Stomach (tissue), 9 donors: ENCODE data around the gene GOSR1. TPM values are rescaled to one million over a fixed set of nuclear protein-coding genes. Genes with fewer than 3 reads are reported as not detected.
A peak's percentile ranks its signal among the peaks of the same experiment; 100 is the strongest.
"Not testable (repeated sequence)": the region's sequence is repeated elsewhere in the genome, so short reads cannot be mapped to it uniquely, and the experiment has no call there.

Experiments used
- DNase-seq, 2 donors: peaks; one replicate each; pipeline versions ENCODE4 v3.0.0 to v3.0.0-alpha.2; 2013 to 2019
- H3K27ac ChIP-seq, 5 donors: fragments of 200-600 bp in 4 of 5; sonication (generic) in 4 of 5; one replicate each; pipeline ENCODE4 v1.5.1; 2013 to 2019; ENCODE audit warnings: mild to moderate bottlenecking in 1 of 5, moderate library complexity in 1 of 5
- H3K27me3 ChIP-seq, 3 donors: fragments of 200-600 bp; sonication (generic); one replicate each; pipeline ENCODE4 v1.5.1; 2017 to 2019; ENCODE audit warnings: mixed run types in 1 of 3
- H3K36me3 ChIP-seq, 4 donors: fragments of 200-600 bp; sonication (generic); 1 replicate in 3 of 4; 2 replicates in 1 of 4; pipeline ENCODE4 v1.5.1; 2016 to 2019
- H3K4me1 ChIP-seq, 4 donors: fragments of 200-600 bp; sonication (generic); one replicate each; pipeline ENCODE4 v1.5.1; 2016 to 2019
- H3K4me3 ChIP-seq, 4 donors: fragments of 200-600 bp; sonication (generic) in 3 of 4; one replicate each; pipeline ENCODE4 v1.5.1; 2016 to 2019; ENCODE audit warnings: mild to moderate bottlenecking in 1 of 4
- H3K9me3 ChIP-seq, 4 donors: fragments of 200-600 bp; sonication (generic); one replicate each; pipeline ENCODE4 v1.5.1; 2016 to 2019
- EP300 ChIP-seq: sonication (generic); formaldehyde crosslinking; IDR thresholded peaks from one replicate; pipeline ENCODE4 v1.6.1; 2017; ENCODE audit warnings: antibody characterized with exemption
- POLR2A ChIP-seq, 4 donors: fragments of 450-650 bp; IDR thresholded peaks; one replicate each; pipeline ENCODE4 v1.6.1; 2016; ENCODE audit warnings: antibody characterized with exemption in 4 of 4, control low read depth in 2 of 4, mild to moderate bottlenecking in 1 of 4, moderate library complexity in 1 of 4
- POLR2AphosphoS5 ChIP-seq, 3 donors: sonication (generic); formaldehyde crosslinking; IDR thresholded peaks; one replicate each; pipeline ENCODE4 v1.6.1; 2016; ENCODE audit warnings: antibody characterized with exemption in 3 of 3
- WGBS, 5 donors: extraction: QIAGEN DNeasy Blood & Tissue Kit in 3 of 5; methylation state at CpG; one replicate each; pipeline versions ENCODE4 v1.1.5 to v1.1.7; 2013 to 2018; 5-methylcytosine and 5-hydroxymethylcytosine counted together
- intact Hi-C: fragments of 100-400 bp; cut with DNase I; formaldehyde crosslinking; loops from one replicate; pipeline ENCODE4 v1.15.1; 2023; ENCODE audit warnings: low total_unique reads
- polyA plus RNA-seq, 3 donors: library from polyadenylated mRNA; stranded (reverse); fragments of 200-250 nt; gene quantifications; one replicate each; pipeline ENCODE4 v1.2.3, GENCODE V29; 2013
- total RNA-seq, 5 donors: library from RNA; depleted of rRNA; stranded (reverse); fragments of >200 nt; gene quantifications; one replicate each; pipeline versions ENCODE4 v1.1.0 to v1.2.3, GENCODE V29; 2014 to 2016
- TF ChIP-seq, protein P1 (sequence below), 7 experiments: fragments of 450-650 bp in 4 of 7; fragments of 200-600 bp in 3 of 7; sonication (generic) in 3 of 7; IDR thresholded peaks; one replicate each; pipeline ENCODE4 v1.5.1; 2016 to 2019; ENCODE audit warnings: antibody characterized with exemption in 7 of 7, control low read depth in 2 of 7, mild to moderate bottlenecking in 1 of 7
- donor health status: healthy with polysubstance abuse.
- donor health status: Bipolar disorder and iron deficiency.
- donor health status: healthy.

The GOSR1 gene
- total and polyA plus RNA-seq, 8 donors, result 7.0 to 45.5 (median 13.0) TPM

DNA sequence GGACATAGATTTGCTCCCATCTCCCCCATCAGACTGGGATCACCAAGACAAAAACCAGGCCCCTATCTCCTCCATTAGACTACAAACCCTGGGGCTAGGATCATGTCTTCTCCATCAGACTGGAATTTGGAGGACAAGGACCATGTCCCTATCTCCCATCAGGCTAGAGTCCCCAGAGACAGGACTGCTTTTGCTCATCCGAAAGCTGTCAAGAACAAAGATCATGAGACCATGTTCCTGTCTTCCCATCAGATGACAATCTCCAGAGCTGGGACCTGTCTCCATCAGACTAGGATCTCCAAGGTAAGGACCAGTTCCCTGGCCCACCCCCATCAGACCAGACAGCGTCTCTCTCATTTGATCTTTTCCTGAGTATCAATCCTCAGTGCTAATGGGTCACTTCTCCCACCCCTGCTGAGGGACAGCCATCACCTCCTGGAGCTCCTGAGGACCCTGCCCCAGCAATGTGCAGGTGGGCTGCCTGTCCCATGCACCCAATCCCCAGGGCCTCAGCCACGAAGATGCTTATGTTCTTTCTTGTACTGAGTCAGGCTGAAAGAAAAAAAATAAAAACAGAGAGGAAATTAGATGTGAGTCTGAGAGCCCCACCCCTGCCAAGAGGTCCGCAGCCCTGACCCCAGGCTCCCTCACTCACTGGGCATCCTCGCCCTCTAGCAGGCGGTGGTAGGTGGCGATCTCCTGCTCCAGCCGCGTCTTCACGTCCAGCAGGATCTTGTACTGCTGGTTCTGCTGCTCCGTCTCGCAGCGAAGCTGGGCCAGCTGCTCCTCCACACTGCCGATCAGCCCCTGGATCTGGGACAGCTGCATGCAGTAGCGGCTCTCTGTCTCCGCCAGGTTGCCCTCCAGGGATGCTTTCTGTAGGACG lies 90.3 kb downstream of the GOSR1 start:
- no peaks in the 10 kb centered on the region for H3K36me3 ChIP-seq
- H3K27ac ChIP-seq, result no peak overlapping the region
- no peaks in the 10 kb centered on the region for H3K9me3 ChIP-seq
- H3K4me3 ChIP-seq, result no peak overlapping the region
- DNase-seq, result peak in 1 of 2 donors; percentile 7
- no peak for TF ChIP-seq POLR2AphosphoS5 (IDR thresholded peaks at IDR 0.05)
- WGBS, 5 donors, result 74 to 82% (median 80%) methylated on average over 17 of the region's 17 CpGs
- intact Hi-C loops, result no loop called here
- peaks cover 0 to 42% (median 0%) of the 10 kb centered on the region in 3 donors for H3K27me3 ChIP-seq
- no peaks in the 10 kb centered on the region for H3K4me1 ChIP-seq

DNA sequence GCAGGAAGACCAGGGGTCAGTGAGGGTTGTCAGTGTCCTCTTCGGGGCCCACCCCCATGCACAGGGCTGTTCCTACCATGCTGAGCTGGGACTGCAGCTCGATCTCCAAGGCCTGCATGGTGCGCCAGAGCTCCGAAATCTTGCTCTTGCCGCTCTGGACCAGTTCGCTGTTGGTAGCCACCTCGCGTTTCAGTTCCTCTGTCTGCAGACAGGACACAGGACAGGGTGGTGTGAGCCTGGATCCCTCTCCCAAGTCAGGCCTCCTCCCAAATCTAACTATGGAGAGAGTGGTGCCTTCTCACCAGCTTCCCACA lies 90.9 kb downstream of the GOSR1 start:
- 79 to 89% (median 83%) methylated on average over 8 of the region's 8 CpGs for WGBS, 5 donors
- Histone ChIP-seq H3K36me3 (no peaks in the 10 kb centered on the region), H3K9me3 (no peaks in the 10 kb centered on the region), H3K27ac (no peak overlapping the region), H3K4me1 (no peaks in the 10 kb centered on the region), H3K27me3 (peaks cover 0 to 48% (median 0%) of the 10 kb centered on the region in 3 donors), H3K4me3 (no peak overlapping the region)
- intact Hi-C loops, result no loop called here
- TF ChIP-seq, protein P1, sequence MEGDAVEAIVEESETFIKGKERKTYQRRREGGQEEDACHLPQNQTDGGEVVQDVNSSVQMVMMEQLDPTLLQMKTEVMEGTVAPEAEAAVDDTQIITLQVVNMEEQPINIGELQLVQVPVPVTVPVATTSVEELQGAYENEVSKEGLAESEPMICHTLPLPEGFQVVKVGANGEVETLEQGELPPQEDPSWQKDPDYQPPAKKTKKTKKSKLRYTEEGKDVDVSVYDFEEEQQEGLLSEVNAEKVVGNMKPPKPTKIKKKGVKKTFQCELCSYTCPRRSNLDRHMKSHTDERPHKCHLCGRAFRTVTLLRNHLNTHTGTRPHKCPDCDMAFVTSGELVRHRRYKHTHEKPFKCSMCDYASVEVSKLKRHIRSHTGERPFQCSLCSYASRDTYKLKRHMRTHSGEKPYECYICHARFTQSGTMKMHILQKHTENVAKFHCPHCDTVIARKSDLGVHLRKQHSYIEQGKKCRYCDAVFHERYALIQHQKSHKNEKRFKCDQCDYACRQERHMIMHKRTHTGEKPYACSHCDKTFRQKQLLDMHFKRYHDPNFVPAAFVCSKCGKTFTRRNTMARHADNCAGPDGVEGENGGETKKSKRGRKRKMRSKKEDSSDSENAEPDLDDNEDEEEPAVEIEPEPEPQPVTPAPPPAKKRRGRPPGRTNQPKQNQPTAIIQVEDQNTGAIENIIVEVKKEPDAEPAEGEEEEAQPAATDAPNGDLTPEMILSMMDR (IDR thresholded peaks at IDR 0.05), result no peak
- no peak for TF ChIP-seq POLR2A (IDR thresholded peaks at IDR 0.05)
- no peak for TF ChIP-seq EP300
- no peak for TF ChIP-seq POLR2AphosphoS5 (IDR thresholded peaks at IDR 0.05)
- no peak for DNase-seq

DNA sequence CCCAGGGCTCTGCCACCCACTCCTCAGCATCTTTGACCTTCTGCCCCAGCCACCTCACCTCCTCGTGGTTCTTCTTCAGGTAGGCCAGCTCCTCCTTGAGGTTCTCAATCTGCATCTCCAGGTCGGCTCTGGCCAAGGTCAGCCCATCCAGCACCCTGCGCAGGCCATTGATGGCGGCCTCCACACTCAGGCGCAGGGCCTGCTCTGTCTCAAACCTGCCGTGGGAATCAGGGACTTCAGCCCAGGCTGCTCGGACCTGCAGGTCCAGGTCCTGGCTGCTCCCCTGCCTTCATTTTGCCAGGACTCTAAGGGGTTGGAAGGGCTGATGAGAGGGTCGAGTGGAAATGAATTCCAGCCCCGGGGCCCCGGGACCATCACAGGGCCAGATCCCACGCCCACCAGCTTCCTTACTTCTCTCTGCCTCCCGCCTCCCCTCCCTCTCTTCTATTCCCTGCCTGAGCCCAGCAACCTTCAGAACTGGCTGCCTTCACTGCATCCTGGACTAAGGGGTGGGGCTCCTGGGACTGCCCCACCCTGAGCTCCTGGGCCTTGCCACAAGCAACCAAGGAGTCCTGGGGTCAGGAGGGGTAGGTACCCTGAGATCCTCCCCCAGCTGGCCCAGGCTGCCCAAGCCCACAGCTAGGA lies 92.4 kb downstream of the GOSR1 start:
- H3K27ac ChIP-seq, H3K4me1 ChIP-seq, intact Hi-C loops, H3K4me3 ChIP-seq, DNase-seq, H3K36me3 ChIP-seq, H3K9me3 ChIP-seq: not testable (repeated sequence)
- WGBS, 5 donors, result 70 to 79% (median 75%) methylated on average over 10 to 12 of the region's 12 CpGs
- H3K27me3 ChIP-seq, result peaks cover 0 to 47% (median 0%) of the 10 kb centered on the region in 3 donors

DNA sequence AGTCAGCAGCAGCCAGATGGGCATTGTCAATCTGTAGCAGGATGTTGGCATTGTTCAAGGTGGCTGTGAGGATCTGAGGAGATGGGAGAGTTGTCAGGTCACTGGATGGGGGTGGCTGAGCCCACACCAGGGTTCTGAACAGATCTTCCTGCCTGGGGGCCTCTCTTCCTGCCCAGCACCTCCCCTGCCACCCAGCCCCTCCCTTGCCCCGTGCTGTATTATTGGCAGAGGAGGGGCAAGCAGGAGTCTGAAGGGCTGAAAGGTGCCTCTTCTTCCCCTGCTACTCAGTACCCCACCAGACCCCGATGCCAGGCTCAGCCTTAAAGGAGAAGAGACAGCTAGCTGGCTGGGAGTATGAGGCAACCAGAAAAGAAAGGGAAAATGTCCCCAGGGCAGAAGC lies 93.0 kb downstream of the GOSR1 start:
- Histone ChIP-seq H3K36me3 (no peaks in the 10 kb centered on the region), H3K4me1 (no peaks in the 10 kb centered on the region), H3K27me3 (peaks cover 0 to 43% (median 0%) of the 10 kb centered on the region in 3 donors), H3K27ac (no peak overlapping the region), H3K9me3 (no peaks in the 10 kb centered on the region), H3K4me3 (no peak overlapping the region)
- WGBS, 5 donors, result 0 to 32% (median 26%) methylated on average over 1 to 2 of the region's 2 CpGs
- intact Hi-C loops, result no loop called here
- no peak for DNase-seq
- TF ChIP-seq POLR2AphosphoS5 (IDR thresholded peaks at IDR 0.05) (no peak), EP300 (no peak), POLR2A (IDR thresholded peaks at IDR 0.05) (no peak)
- TF ChIP-seq, protein P1 (IDR thresholded peaks at IDR 0.05), result no peak

DNA sequence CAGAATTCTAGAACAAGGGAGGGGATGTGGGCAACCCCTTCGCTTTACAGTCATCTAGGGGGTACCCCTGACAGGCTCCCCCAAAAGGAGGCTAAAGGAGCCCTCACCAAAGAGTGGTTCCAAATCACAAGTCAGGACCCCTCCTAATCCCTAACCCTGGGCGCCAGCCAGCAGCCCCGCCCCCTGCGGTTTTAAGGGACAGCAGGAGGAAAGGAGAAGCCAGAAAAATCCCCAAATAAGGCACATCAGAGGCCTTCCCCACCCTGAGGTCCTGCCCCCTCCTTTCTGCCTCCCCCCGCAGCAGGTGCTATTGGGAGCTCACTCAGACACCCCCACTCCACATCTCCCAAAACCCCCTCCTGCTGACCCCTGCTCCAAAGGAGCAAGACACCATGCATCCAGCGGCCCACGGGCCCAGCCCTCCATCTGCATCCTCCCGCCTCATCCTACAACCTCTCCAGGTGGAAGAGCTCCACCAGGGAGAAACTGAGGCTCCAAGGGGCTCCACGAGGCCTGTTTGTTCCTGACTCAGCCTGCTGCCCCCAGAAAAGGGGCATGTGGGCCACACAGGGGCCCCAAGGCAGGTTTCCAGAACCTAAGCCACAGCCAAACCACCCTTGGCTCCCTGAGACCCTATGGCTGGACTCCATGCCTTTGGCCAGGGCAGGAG lies 93.5 kb downstream of the GOSR1 start:
- H3K36me3 ChIP-seq, result no peaks in the 10 kb centered on the region
- TF ChIP-seq POLR2A (IDR thresholded peaks at IDR 0.05), result no peak
- TF ChIP-seq, protein P1 (IDR thresholded peaks at IDR 0.05), result no peak
- no peak for TF ChIP-seq EP300
- no peak for TF ChIP-seq POLR2AphosphoS5 (IDR thresholded peaks at IDR 0.05)

DNA sequence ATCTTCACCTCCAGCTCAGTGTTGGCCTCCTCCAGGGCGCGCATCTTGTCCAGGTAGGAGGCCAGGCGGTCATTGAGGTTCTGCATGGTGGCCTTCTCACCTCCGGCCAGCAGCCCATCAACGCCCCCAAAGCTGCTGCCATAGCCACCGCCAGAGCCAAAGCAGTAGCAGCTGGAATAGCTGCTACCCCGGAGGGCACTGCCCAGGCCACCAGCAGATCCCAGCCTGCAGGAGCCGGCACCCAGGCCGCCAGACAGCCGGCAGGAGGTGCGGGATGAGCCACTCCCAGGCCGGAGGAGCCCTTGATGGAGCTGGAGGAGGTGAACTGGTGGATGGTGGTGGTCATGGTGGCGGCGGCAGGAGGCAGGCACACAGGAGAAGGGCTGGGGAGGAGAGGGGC lies 94.2 kb downstream of the GOSR1 start:
- H3K27ac ChIP-seq, DNase-seq, intact Hi-C loops, H3K4me3 ChIP-seq, H3K36me3 ChIP-seq, H3K4me1 ChIP-seq, H3K9me3 ChIP-seq: not testable (repeated sequence)
- peaks cover 0 to 33% (median 0%) of the 10 kb centered on the region in 3 donors for H3K27me3 ChIP-seq
- 83 to 91% (median 88%) methylated on average over 5 to 14 of the region's 14 CpGs for WGBS, 5 donors

More for the DNA sequence above, 93.5 kb downstream of the GOSR1 start:
- H3K27ac ChIP-seq, result no peak overlapping the region
- intact Hi-C loops, result no loop called here
- no peak overlapping the region for H3K4me3 ChIP-seq
- no peak for DNase-seq
- 52 to 78% (median 61%) methylated on average over 5 to 9 of the region's 9 CpGs for WGBS, 5 donors
- peaks cover 0 to 37% (median 0%) of the 10 kb centered on the region in 3 donors for H3K27me3 ChIP-seq
- no peaks in the 10 kb centered on the region for H3K9me3 ChIP-seq
- H3K4me1 ChIP-seq, result no peaks in the 10 kb centered on the region
